ENCODE results near the gene TGFBR3L. TPM values are rescaled to one million over a fixed set of nuclear protein-coding genes. Genes with fewer than 3 reads are reported as not detected.

TGFBR3L gene
- total RNA-seq, 1 experiment from 2014 or later: 9.8 TPM

Other genes with a start within 250 kb of the TGFBR3L start
- not detected in 2 replicates for gene RETN, start 245.8 kb upstream of the TGFBR3L start, total RNA-seq (2022)
- not detected in 2 replicates for gene MCEMP1, start 237.7 kb upstream of the TGFBR3L start, total RNA-seq (2022)
- 80.3 and 83.4 TPM in 2 replicates for gene TRAPPC5, start 234.0 kb upstream of the TGFBR3L start, total RNA-seq (2022)
- not detected in 2 replicates for gene FCER2, start 212.7 kb upstream of the TGFBR3L start, total RNA-seq (2022)
- not detected in 2 replicates for gene CLEC4G, start 182.7 kb upstream of the TGFBR3L start, total RNA-seq (2022)
- not detected in 2 replicates for gene CD209, start 167.3 kb upstream of the TGFBR3L start, total RNA-seq (2022)
- not detected in 2 replicates for gene CLEC4M, start 151.6 kb upstream of the TGFBR3L start, total RNA-seq (2022)
- 6.5 and 9.8 TPM in 2 replicates for gene EVI5L, start 84.6 kb upstream of the TGFBR3L start, total RNA-seq (2022)
- gene PRR36, start 40.4 kb upstream of the TGFBR3L start, total RNA-seq (2022): 3.7 and 4.4 TPM in 2 replicates
- gene LRRC8E, start 26.3 kb upstream of the TGFBR3L start, total RNA-seq (2022): 6.5 and 6.7 TPM in 2 replicates
- 37.4 and 42.6 TPM in 2 replicates for gene MAP2K7, start 11.0 kb upstream of the TGFBR3L start, total RNA-seq (2022)
- gene SNAPC2, start 5.5 kb downstream of the TGFBR3L start, total RNA-seq (2022): 8.8 and 10.4 TPM in 2 replicates
- 7.4 and 9.1 TPM in 2 replicates for gene CTXN1, start 11.3 kb downstream of the TGFBR3L start, total RNA-seq (2022)
- gene TIMM44, start 28.8 kb downstream of the TGFBR3L start, total RNA-seq (2022): 129 and 146 TPM in 2 replicates
- gene ELAVL1, start 90.8 kb downstream of the TGFBR3L start, total RNA-seq (2022): 117 and 118 TPM in 2 replicates
- gene CCL25, start 137.9 kb downstream of the TGFBR3L start, total RNA-seq (2022): not detected in 2 replicates
- 15.0 and 16.4 TPM in 2 replicates for gene FBN3, start 234.8 kb downstream of the TGFBR3L start, total RNA-seq (2022)